Astrocyte of the cerebellum (primary cell): ENCODE results near the gene CBR1.

ENCODE experiments used
- DNase-seq: peaks from one replicate; pipeline ENCODE4 v3.0.0-alpha.2; 2011; ENCODE audit warnings: low read depth
- H3K4me3 ChIP-seq: 2 replicates; pipeline ENCODE4 v1.5.1; 2011; ENCODE audit warnings: mild to moderate bottlenecking, low read depth, low read length, moderate library complexity
- CTCF ChIP-seq: IDR thresholded peaks from 2 replicates; pipeline ENCODE4 v1.5.1; 2012; ENCODE audit warnings: low read length, low read depth, moderate library complexity, mild to moderate bottlenecking; ENCODE audit errors: missing control alignments
- in situ Hi-C: cut with HindIII; loops from 2 replicates; pipeline ENCODE4 v1.10.0; 2017; ENCODE audit warnings: low sequenced_read_pairs

CBR1 gene

GRCh38 chr21:36045993-36046392 is 23.8 kb upstream of the CBR1 start:
- DNase-seq, result no peak
- no peak for TF ChIP-seq CTCF
- in situ Hi-C loops, result no loop called here
- no peak overlapping the region for H3K4me3 ChIP-seq

- DNase-seq, result no peak
- in situ Hi-C loops, result no loop called here
- no peak for TF ChIP-seq CTCF
- H3K4me3 ChIP-seq, result no peak overlapping the region
Measured at GRCh38 chr21:36047139-36047538, 22.7 kb upstream of the CBR1 start.

- in situ Hi-C loops, result no loop called here
Measured at GRCh38 chr21:36048357-36048756, 21.5 kb upstream of the CBR1 start.

GRCh38 chr21:36052860-36053714 is 16.7 kb upstream of the CBR1 start:
- in situ Hi-C loops, result no loop called here
- H3K4me3 ChIP-seq, result no peak overlapping the region
- DNase-seq, result no peak
- no peak for TF ChIP-seq CTCF

More at GRCh38 chr21:36048357-36048756, 21.5 kb upstream of the CBR1 start:
- DNase-seq, result no peak
- TF ChIP-seq CTCF, result no peak
- H3K4me3 ChIP-seq, result no peak overlapping the region

GRCh38 chr21:36053715-36054062 is 16.1 kb upstream of the CBR1 start:
- H3K4me3 ChIP-seq, result no peak overlapping the region
- DNase-seq, result no peak
- TF ChIP-seq CTCF, result no peak
- in situ Hi-C loops, result no loop called here

GRCh38 chr21:36055551-36055950 is 14.3 kb upstream of the CBR1 start:
- no peak for DNase-seq
- no peak overlapping the region for H3K4me3 ChIP-seq
- TF ChIP-seq CTCF, result no peak
- in situ Hi-C loops, result no loop called here
